HepG2 (cell line): ENCODE results near the gene IMMT.

Experiments used
- HNRNPK ChIP-seq: fragments of 200-400 bp; formaldehyde crosslinking; IDR thresholded peaks from 2 replicates; pipeline ENCODE4 v1.6.1; 2018; ENCODE audit warnings: low read length, low read depth, moderate library complexity, mild to moderate bottlenecking; ENCODE audit not compliant: poor library complexity, severe bottlenecking
- NR1H2 ChIP-seq: sonication (generic); formaldehyde crosslinking; IDR thresholded peaks from 2 replicates; pipeline ENCODE4 v1.8.1; 2022; ENCODE audit warnings: low read depth, missing genetic modification reagents, borderline replicate concordance
- ONECUT2 ChIP-seq: sonication (generic); formaldehyde crosslinking; IDR thresholded peaks from 2 replicates; pipeline ENCODE4 v1.4.0; 2020; ENCODE audit warnings: missing genetic modification reagents
- RELA ChIP-seq: sonication (generic); formaldehyde crosslinking; IDR thresholded peaks from 2 replicates; pipeline ENCODE4 v1.4.0; 2020; ENCODE audit warnings: missing genetic modification reagents
- SALL2 ChIP-seq: sonication (generic); formaldehyde crosslinking; IDR thresholded peaks from 2 replicates; pipeline ENCODE4 v1.8.1; 2023; ENCODE audit warnings: mild to moderate bottlenecking, missing genetic modification reagents, inconsistent platforms
- ZFP36 ChIP-seq: fragments of 150-350 bp; IDR thresholded peaks from 2 replicates; pipeline ENCODE4 v1.6.1; 2018; ENCODE audit warnings: borderline replicate concordance, low read length, low read depth; ENCODE audit not compliant: partially characterized antibody
- ZNF180 ChIP-seq: sonication (generic); formaldehyde crosslinking; IDR thresholded peaks from 2 replicates; pipeline ENCODE4 v1.4.0; 2020; ENCODE audit warnings: low read depth, missing genetic modification reagents, borderline replicate concordance
- ZNF674 ChIP-seq: sonication (generic); formaldehyde crosslinking; IDR thresholded peaks from 2 replicates; pipeline ENCODE4 v1.5.0; 2020; ENCODE audit warnings: low read depth, mild to moderate bottlenecking, missing genetic modification reagents
- TF ChIP-seq, protein P1 (sequence below): sonication (generic); formaldehyde crosslinking; IDR thresholded peaks from 2 replicates; pipeline ENCODE4 v1.5.0; 2020; ENCODE audit warnings: mild to moderate bottlenecking, missing genetic modification reagents, moderate library complexity

DNA sequence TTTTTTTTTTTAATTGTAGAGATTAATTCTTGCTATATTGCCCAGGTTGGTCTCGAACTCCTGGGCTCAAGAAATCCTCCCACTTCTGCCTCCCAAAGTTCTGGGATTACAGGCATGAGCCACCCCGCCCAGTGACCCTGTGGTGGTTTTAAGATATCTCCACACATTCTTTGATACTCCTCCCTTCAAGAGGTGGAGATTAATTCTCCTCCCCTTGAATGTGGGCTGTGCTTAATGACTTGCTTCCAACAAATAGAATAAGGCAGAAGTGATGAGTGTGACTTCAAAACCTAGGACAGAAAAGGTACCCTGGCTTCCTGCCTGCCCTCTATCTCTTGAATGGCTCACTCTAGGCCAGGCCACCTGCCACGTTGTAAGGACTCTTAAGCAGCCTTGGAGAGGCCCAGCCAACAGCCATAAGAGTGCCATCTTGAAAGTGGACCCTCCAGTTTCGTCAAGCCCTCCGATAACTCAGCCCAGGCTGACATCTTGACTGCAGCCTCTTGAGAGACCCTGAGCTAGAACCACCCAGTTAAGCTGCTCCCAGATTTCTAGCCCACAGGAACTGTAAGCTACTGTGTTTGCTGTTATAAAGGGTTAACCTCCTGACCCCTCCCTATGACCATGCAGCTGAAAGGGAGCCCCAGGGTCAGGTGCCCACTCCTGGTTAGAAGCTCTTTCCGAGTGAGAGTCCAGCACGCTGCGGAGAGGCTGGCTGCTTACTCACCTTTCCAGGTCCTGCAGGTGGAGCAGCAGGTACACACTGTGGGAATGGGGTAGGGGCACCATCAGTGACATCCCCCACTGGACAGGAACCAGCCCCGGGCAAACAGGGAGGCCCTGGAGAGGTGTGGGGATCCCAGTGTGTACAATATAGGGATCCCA lies 31.6 kb upstream of the IMMT start:
- no peak for TF ChIP-seq ZFP36
- no peak for TF ChIP-seq ZNF180 (CRISPR knock-in tag)
- no peak for TF ChIP-seq ONECUT2 (CRISPR knock-in tag)
- TF ChIP-seq, protein P1, sequence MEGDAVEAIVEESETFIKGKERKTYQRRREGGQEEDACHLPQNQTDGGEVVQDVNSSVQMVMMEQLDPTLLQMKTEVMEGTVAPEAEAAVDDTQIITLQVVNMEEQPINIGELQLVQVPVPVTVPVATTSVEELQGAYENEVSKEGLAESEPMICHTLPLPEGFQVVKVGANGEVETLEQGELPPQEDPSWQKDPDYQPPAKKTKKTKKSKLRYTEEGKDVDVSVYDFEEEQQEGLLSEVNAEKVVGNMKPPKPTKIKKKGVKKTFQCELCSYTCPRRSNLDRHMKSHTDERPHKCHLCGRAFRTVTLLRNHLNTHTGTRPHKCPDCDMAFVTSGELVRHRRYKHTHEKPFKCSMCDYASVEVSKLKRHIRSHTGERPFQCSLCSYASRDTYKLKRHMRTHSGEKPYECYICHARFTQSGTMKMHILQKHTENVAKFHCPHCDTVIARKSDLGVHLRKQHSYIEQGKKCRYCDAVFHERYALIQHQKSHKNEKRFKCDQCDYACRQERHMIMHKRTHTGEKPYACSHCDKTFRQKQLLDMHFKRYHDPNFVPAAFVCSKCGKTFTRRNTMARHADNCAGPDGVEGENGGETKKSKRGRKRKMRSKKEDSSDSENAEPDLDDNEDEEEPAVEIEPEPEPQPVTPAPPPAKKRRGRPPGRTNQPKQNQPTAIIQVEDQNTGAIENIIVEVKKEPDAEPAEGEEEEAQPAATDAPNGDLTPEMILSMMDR (CRISPR knock-in tag) = no peak
- no peak for TF ChIP-seq NR1H2
- TF ChIP-seq HNRNPK = no peak
- no peak for TF ChIP-seq RELA (CRISPR knock-in tag)
- TF ChIP-seq ZNF674 (CRISPR knock-in tag) = no peak
- TF ChIP-seq SALL2 (CRISPR knock-in tag) = no peak
